Subcutaneous adipose tissue (tissue), 4 donors: ENCODE data around the gene PDP2. TPM values are rescaled to one million over a fixed set of nuclear protein-coding genes. Genes with fewer than 3 reads are reported as not detected.

Source experiments
- total RNA-seq, 4 donors: library from RNA; depleted of rRNA; stranded (reverse); fragments of >200 nt; gene quantifications; one replicate each; pipeline ENCODE4 v1.1.0, GENCODE V29; 2016
- TF ChIP-seq, protein P1 (sequence below): fragments of 450-650 bp; IDR thresholded peaks from one replicate; pipeline ENCODE4 v1.5.1; 2016; ENCODE audit warnings: low read depth, mild to moderate bottlenecking, control low read depth, antibody characterized with exemption, moderate library complexity

PDP2 gene
- total RNA-seq, 4 donors from 2014 or later = 16.5 to 43.3 (median 31.1) TPM

DNA sequence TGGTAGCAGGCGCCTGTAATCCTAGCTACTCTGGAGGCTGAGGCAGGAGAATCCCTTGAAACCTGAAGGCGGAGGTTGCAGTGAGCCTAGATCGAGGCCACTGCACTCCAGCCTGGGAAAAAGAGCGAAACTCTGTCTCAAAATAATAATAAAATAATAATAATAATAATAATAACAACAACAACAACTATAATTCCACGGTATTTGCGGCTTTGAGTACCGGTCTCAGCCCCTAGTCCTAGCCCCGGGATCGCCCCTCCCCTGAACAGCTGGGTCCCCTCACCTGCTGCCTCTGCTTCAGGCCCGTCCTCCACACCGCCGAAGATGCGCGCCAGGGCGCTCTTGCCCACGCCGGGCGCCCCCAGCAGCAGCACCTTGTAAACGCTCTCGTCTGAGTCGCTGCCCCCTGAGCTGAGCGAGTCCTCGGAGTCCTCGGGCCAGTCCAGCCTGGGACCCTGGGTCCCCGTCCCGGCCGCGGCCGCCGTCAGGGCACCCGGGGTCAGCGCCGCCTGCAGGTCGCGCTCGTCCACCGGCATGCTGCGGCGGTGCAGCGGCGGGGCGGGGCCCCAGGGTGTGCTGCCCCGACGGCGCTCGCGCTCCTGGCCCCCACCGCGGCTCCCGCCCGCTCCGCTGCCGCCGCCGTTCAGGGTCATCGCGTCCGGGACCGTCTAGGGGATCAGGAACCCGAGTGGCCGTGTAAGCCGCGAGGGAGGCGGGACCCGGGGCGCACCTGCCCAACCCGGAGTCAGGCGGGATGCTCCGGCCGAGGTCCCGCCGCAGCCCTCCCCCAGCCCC, 44.4 kb downstream of the PDP2 start:
- TF ChIP-seq, protein P1, sequence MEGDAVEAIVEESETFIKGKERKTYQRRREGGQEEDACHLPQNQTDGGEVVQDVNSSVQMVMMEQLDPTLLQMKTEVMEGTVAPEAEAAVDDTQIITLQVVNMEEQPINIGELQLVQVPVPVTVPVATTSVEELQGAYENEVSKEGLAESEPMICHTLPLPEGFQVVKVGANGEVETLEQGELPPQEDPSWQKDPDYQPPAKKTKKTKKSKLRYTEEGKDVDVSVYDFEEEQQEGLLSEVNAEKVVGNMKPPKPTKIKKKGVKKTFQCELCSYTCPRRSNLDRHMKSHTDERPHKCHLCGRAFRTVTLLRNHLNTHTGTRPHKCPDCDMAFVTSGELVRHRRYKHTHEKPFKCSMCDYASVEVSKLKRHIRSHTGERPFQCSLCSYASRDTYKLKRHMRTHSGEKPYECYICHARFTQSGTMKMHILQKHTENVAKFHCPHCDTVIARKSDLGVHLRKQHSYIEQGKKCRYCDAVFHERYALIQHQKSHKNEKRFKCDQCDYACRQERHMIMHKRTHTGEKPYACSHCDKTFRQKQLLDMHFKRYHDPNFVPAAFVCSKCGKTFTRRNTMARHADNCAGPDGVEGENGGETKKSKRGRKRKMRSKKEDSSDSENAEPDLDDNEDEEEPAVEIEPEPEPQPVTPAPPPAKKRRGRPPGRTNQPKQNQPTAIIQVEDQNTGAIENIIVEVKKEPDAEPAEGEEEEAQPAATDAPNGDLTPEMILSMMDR = no peak

DNA sequence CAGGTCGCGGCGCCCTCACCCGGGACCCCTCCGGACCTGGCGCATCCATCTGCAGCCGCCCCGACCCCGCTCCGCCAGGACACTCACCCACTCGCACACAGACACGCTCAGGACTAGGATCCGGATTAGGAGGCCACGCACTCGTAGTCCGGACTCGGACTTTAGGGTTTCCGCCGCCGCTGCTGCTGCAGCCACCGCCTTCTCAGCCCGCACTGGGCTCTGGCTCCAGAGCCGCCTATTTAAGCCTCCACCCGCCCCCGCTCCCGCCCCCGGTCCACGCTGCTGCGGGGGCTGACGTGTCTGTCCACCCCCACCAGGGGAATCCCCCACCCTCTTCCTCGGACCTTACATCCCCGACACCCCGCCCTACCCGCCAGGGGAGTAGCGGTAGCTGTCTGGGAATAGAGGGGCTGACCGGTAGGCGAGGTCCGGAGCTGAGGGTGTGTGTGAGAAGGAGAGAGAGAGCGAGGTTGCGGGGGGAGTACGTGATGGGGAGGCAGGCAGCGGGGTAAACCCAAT, 45.1 kb downstream of the PDP2 start, which contains the start of gene RRAD:
Gene RRAD (minus strand): TSS at position 214 of the 519 bp plus-strand sequence. CDS start 356 bp downstream, outside the sequence.
- TF ChIP-seq, protein P1 = no peak

DNA sequence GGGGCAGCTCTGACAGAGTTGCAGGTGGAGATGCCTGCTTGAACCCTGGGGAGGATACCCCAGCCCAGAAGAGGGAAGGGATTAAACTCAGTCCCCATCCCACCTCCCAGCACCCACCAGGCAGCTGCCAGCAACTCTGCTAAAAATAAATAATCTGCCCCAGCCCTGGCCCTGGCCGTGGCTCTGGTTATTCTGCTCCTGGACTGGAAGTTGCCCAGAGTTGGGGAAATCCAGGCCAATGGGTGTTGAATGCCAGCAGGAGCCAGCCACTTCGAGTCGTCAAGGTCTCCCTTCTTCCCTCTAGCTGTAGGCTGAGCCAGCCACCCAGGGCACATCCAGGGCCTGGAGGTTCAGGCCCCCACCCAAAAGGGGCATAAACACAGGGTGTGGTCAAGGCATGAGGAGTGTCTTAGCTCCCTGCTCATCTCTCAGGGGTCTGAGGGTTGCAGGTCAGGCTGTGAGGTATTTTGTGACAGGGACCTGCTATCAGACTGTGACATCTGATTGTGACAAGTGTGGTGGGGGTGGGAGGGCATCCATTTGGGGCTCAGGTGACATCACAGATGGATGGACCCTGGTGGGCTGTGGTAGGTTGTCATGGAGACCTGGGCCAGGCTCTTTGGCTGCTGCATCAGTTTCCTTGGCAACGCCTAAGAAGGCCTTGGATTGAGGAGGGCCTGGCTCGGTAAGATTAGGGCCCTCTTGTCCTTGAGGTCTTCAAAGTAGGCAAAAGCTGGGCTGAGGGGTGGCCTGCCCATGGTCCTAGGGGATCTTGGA, 46.0 kb downstream of the PDP2 start:
- TF ChIP-seq, protein P1 = no peak

DNA sequence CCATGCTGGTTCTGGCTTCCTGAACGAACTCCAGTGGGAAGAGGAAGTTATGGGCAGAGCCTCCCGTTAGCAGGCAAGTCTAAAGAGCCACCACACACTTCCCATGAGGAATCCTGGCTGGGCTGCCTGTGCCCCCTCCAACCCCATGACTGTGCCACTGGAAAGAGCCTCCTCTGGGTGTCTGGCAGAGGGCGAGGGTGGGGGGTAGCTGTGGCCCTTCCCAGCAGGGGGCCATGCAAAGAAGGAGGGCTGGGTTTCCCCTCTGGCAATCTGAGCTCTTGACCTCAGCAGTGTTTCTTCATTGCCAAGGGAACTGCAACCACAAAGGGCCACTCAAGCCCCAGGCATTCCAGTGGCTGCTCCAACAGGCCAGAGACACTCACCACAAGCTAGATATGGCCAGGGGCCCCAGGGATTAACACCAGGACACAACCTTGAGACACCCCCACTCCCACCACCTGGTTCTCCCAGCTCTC, 46.7 kb downstream of the PDP2 start:
- TF ChIP-seq, protein P1 = no peak

DNA sequence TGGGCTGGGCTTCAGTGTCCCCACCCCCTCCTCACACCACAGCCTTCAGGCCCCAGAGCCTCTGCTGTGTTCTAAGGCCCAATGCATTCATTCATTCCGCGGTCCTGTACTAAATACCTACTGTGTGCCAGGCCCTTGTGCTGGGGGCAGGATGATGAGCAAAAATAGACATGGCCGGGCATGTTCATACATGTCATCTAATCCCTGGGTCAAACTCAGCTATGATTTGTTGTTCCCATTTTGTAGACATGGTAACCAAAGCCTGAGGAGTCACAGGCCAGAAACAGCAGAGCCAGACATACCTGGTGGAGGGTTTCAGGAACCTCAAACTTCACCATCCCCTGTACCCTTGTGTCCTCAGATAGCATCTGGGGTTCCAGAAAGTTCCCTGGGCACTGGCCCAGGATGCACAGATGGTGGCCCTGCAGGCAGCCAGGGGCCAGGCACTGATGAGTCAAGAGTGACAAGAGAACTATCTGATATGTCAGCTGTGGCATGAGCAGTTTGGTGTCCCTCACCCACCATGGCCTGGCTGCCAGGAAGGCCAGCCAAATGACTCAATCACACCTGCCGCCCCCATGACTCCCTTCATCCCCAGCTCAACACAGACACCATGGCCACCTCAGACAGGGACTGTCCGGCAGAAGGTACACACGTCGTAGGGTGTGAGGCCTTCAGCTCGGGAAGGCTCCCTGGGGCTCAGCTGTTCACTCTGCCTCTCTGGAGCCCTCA, 47.8 kb downstream of the PDP2 start:
- TF ChIP-seq, protein P1 = no peak

DNA sequence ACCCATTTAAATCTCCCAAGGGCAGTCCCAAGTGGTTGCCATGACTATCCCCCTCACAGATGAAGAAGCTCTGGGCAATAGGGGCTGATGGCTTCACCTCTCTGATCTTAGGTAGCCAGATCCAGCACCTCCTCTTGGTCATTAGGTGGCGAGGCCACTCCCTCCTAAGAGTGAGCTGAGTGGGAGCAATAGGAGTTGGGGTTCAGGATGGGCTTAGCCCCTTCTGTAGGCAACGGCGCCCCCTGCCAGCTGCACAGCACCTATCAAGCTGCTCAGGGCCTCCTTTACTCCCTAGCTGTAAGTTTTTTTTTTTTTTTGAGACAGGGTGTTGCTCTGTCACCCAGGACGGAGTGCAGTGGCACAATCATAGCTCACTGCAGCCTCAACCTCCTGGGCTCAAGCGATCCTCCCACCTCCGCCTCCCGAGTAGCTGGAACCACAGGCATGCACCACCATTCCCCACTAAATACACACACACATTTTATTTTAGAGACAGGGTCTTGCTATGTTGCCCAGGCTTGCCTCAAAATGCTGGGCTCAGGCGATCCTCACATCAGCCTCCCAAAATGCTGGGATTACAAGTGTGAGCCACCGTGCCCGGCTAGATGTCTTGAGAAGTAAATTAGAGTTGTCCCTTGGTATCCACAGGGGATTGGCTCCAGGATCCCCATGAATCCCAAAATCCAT, 48.5 kb downstream of the PDP2 start:
- TF ChIP-seq, protein P1 = no peak
